NCI-H1436 (cell line): ENCODE results near the gene PXMP2.
"Not testable (repeated sequence)": the region's sequence is repeated elsewhere in the genome, so short reads cannot be mapped to it uniquely, and the experiment has no call there.

ENCODE experiments used
- DNase-seq: peaks from one replicate; lab custom pipeline; 2025; lab: John Stamatoyannopoulos, UW

Gene PXMP2

DNA sequence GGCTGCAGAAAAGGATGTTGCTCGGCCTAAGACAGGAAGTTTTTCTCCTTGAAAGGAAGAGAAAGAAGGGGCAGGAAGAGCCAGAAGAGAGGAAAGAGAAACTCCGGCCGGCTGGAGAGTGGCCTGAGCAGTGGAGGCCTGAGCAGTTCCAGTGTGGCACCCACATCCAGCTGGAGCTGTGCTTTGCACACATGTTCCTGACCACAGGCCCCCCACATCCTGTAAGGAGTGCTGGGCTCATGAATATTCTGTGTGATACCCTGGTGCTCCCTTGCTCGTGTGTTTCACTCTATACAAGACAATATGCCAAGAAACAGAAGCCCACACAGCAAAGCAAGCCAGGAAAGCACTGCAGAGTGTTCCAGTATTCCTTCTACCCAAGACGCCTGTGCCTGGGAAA is 27.3 kb upstream of the PXMP2 start:
- no peak for DNase-seq

GRCh38 chr12:132660996-132661395 is 26.4 kb upstream of the PXMP2 start:
- no peak for DNase-seq

GRCh38 chr12:132661972-132662371 is 25.4 kb upstream of the PXMP2 start:
- DNase-seq, result no peak

GRCh38 chr12:132662901-132663755 is 24.3 kb upstream of the PXMP2 start:
- no peak for DNase-seq

DNA sequence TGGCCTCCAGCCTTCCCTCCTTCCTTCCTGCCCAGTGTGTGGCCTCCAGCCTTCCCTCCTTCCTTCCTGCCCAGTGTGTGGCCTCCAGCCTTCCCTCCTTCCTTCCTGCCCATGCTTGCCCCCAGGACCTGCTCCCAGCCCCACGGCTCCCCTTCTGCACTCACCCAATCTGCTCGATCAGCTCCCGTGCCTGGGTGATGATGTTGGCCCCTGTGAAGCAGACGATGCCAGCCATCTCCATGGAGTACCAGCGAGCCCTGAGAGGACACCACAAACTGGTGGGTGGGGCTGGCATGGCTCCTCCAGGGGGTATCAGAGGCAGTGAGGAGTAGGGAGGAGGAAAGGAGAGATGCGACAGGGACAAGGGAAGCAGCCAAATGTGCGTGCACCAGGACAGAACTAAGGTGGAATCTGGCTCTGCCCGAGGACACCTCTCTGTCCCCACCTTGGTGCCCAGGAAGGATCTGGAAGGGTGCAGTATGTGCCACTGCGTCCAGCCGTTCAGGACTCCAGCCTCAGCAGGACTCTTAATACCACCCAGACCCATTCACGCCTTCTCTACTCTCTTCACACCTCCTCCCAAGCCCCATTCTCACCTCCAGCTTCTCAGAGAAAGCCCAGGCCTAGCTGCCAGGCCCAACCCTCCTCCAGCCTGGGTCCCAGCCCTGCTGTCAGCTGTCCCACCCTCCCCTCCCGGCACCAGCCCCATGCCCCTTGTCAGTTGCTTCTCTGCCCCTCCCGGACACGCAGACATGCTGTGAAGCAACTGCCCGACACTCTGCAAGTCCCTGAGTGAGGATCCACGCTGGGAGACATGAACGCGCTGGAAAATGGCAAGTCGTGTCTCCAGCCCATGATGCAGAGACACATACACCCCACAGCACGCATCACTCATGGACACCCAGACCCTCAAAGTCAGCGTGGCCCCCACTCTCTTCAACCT is 22.9 kb upstream of the PXMP2 start:
- DNase-seq, result no peak

DNA sequence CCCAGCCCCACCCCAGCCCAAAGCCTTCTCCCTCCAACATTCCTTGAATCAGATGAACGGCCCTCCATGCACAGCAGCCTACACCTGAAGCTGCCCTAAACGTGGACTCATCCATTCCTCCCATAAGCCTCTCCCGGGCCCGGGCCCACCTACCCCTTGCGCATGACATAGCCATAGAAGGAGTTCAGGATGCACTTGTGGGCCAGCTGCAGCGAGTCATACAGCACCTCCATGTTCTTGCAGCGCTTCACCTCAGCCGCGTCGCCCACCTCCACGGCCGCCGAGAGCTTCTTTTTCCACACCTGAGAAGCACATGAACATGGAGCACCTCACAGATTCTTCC is 22.3 kb upstream of the PXMP2 start:
- no peak for DNase-seq

- no peak for DNase-seq
Observed at GRCh38 chr12:132665794-132666193, 21.6 kb upstream of the PXMP2 start.

DNA sequence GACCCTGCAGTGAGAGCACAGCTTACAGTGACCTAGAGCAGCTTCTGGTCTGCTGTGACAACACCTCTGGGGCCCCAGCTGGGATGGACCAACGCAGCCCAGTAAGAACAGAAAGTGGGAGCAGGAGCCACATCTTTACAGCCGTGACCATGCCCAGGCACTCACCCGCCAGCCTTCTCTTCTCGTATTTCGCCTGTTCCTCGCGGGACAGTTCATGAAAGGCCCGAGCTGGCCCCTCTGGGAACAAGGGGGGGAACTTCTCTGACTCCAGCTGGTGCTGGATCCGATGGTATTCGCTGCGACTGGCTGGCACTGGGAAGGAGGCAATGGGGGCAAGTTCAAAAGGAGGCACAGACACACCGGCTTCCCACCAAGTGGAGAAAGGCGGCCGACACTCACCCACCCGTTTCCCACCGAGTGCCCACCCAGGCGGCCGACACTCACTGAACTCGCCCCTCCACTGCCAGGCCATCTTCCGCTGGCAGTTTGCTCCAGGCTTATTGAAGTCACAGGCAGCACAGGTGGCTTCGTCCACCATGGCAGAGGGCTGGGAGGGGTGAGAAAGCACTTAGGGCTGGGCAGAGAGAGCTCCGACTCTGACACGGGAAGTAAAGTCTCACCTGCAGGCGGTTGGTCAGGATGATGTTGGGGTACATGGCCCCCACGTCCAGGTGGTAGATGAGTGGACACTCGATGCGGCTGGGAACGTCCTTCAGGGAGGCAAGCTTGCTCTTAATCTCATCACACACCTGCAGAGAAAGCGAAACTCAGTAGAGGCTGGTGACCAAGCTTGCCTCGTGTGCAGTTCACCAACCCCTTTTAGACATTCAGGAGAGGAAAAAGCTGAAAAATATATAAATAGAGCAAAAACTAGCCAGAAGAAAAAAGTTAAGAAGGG is 18.9 kb upstream of the PXMP2 start:
- DNase-seq, result no peak

DNA sequence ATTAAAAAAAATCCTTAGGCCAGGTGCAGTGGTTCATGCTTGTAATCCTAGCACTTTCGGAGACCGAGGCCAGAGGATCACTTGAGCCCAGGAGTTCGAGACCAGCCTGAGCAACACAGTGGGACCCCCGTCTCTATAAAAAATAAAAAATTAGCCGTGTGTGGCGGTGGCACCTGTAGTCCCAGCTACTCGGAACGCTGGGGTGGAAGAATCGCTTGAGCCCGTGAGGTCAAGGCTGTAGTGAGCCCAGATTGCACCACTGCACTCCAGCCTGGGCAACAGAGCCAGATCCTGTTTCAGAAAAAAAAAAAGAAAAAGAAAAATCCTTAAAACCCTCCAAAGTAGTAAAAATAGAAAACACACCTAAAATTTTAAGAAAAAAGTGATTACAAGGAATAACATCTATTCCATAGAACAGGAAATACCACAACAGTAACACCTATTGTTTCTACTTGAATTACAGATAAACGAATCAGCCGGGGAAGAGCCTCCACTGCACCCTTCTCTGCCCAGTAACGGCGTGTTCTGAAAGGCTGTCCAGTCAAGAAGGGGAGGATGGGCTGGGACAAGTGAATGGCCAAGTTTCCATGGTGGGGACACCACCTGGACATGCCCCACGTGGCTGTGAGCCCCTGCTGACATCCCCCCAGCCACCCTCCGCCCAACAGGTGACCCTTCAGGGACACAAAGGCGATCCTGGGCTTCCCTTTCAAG is 18.1 kb upstream of the PXMP2 start:
- no peak for DNase-seq

- no peak for DNase-seq
Observed at GRCh38 chr12:132672116-132672515, 15.3 kb upstream of the PXMP2 start.

- no peak for DNase-seq
Observed at GRCh38 chr12:132672678-132673077, 14.7 kb upstream of the PXMP2 start.

GRCh38 chr12:132673288-132674179 is 13.9 kb upstream of the PXMP2 start:
- DNase-seq, result no peak

GRCh38 chr12:132674561-132674960 is 12.8 kb upstream of the PXMP2 start:
- DNase-seq, result no peak

DNA sequence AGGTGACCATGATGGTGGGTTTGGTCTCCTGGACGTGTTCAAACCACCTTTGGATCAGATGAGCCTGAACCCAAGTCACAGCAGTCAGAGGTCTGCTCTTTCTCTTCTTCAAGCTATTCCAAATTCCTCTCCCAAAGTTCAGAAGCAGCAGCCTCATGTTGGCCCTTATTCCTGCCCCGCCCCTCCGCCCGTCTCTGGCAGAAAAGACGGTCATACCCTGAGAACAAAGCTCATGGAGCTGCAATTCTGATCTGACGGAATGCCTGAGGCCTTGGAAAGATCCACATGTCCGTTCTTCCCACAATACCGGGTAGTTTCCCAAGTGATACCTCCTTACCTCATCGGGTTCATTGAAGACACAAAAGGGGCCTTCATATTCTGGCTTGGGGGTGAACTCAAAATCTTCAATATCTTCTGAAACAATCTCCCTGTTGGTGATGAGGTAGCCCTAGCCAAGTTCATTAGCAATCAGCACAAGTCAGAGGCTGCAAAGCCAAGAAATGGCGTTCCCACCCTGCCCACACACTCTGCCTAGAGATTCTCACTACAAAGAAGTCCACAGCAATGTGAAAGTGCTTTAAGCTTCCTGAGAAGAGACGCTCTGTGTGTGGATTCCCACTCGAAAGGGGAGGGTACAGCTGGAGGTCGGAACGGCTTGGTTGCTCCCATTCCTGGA is 11.5 kb upstream of the PXMP2 start:
- no peak for DNase-seq

DNA sequence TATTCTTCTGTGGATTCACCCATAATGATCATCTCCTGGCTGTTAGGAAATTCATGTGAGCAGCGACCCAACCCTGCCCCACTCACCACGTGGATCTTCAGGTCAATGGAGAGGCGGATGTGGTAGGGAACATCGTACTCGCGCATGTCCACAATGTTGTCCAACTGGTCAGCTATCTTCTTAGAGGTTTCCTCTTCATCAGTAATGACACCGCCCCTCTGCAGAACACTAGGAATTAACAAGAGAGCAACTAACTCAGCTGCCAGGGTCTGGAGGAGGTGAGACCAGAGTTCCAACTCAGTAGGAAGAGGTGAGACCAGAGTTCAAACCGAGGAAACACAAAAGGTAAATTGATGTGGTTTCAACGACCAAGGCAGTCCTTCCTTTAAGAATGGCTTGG is 9.9 kb upstream of the PXMP2 start:
- DNase-seq, result no peak

GRCh38 chr12:132685400-132685799 is 2.0 kb upstream of the PXMP2 start:
- no peak for DNase-seq

GRCh38 chr12:132686825-132687210 is 569 bp upstream of the PXMP2 start:
- no peak for DNase-seq

DNA sequence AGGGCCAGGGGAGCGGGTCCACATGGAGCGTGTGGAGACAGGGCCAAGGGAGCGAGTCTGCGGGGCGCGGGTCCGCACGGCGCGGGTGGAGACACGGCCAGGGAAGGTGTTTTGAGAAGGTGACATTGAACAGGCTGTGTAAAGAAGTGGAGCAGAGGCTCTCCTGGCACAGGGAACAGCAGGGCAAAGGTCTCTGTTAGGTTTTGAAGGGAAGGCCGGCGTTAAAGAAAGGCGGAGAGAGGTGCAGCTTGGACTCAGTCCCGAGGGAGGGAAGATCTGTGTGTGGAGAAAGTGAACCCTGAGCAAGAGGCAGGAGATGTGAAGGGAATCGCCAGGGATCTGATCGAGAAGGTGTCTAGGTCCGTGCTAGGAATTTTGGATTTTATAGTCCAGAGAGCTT is 1.8 kb downstream of the PXMP2 start:
- DNase-seq, result no peak

DNA sequence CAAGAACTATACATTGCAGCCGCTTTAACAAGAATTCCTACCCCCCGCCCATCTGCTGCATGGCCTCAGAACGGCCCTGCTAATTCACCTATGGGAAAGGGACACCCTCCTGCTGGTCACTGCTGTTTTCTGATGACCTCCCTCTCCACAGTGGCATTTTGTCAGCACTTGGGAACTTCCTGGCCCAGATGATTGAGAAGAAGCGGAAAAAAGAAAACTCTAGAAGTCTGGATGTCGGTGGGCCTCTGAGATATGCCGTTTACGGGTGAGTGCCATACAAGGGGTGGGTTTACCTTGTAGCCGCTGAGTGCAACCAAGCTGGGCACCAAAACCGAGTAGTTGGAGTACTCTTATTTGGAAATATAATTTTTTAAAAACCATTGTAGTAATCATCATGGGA is 2.7 kb downstream of the PXMP2 start:
- no peak for DNase-seq

DNA sequence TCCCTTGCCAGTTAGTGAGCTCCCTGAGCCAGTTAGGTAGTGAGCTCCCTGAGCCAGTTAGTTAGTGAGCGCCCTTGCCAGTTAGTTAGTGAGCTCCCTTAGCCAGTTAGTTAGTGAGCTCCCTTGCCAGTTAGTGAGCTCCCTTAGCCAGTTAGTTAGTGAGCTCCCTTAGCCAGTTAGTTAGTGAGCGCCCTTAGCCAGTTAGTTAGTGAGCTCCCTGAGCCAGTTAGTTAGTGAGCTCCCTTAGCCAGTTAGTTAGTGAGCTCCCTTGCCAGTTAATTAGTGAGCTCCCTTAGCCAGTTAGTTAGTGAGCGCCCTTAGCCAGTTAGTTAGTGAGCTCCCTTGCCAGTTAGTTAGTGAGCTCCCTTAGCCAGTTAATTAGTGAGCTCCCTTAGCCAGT is 4.6 kb downstream of the PXMP2 start:
- DNase-seq, result not testable (repeated sequence)
